ENCODE measurements around the gene TGFB1. TPM values are rescaled to one million over a fixed set of nuclear protein-coding genes. Genes with fewer than 3 reads are reported as not detected.

Gene TGFB1
- total and polyA plus RNA-seq, 2 of the 13 experiments (the other 11 are each of a cell fraction or from before 2014, with no cell fraction given): 4.1 to 5.4 TPM

- TF ChIP-seq ZNF3 (CRISPR knock-in tag; IDR thresholded peaks at IDR 0.05): 0 out of 2 replicates have a peak, but pooled peaks have one; percentile 23
- 0 out of 2 replicates have a peak, but pooled peaks have one; percentile 19 for TF ChIP-seq ZMYM4 (CRISPR knock-in tag; IDR thresholded peaks at IDR 0.05)
- peak; percentile 60; the same call in 1 of the 2 replicates for TF ChIP-seq KDM3A (CRISPR knock-in tag; IDR thresholded peaks at IDR 0.05; ENCODE audit: low read depth)
- TF ChIP-seq CREBL2 (CRISPR knock-in tag; IDR thresholded peaks at IDR 0.05; ENCODE audit: borderline replicate concordance): no peak
- peak; percentile 52 for TF ChIP-seq RBM39 (IDR thresholded peaks at IDR 0.05; ENCODE audit: low read depth, low read length, poor library complexity, severe bottlenecking)
- no peak for TF ChIP-seq NCOR1 (IDR thresholded peaks at IDR 0.05; ENCODE audit: borderline replicate concordance, low read length)
- 0 out of 2 replicates have a peak, but pooled peaks have one; percentile 5 for TF ChIP-seq TOPORS (CRISPR knock-in tag; IDR thresholded peaks at IDR 0.05)
- no peak for TF ChIP-seq ZNF292 (CRISPR knock-in tag; IDR thresholded peaks at IDR 0.05; ENCODE audit: borderline replicate concordance, low read depth)
- peak; percentile 63; the same call in 1 of the 2 replicates for TF ChIP-seq KAT8 (CRISPR knock-in tag; IDR thresholded peaks at IDR 0.05)
- peak; percentile 79 for TF ChIP-seq NKX3-1 (CRISPR knock-in tag; IDR thresholded peaks at IDR 0.05)
- 0 out of 2 replicates have a peak, but pooled peaks have one; percentile 32 for TF ChIP-seq THAP9 (CRISPR knock-in tag; IDR thresholded peaks at IDR 0.05; ENCODE audit: borderline replicate concordance)
- TF ChIP-seq ZBTB4 (CRISPR knock-in tag; IDR thresholded peaks at IDR 0.05; ENCODE audit: borderline replicate concordance): peak; percentile 37; the same call in 1 of the 2 replicates
- no peak for TF ChIP-seq TCF7L2 (IDR thresholded peaks at IDR 0.05; ENCODE audit: low read depth, low read length)
- TF ChIP-seq ZMAT3 (CRISPR knock-in tag; conservative IDR thresholded peaks at IDR 0.05): peak; percentile 62; the same call in 1 of the 2 replicates
- TF ChIP-seq ZFX (CRISPR knock-in tag; IDR thresholded peaks at IDR 0.05; ENCODE audit: low read depth): peak; percentile 72
- no peak for TF ChIP-seq HOXA5 (CRISPR knock-in tag; IDR thresholded peaks at IDR 0.05)
- no peak for TF ChIP-seq SRSF1 (optimal IDR thresholded peaks at IDR 0.05; ENCODE audit: low read depth, low read length)
- 0 out of 2 replicates have a peak, but pooled peaks have one; percentile 26 for TF ChIP-seq HES4 (CRISPR knock-in tag; IDR thresholded peaks at IDR 0.05; ENCODE audit: borderline replicate concordance)
- no peak for TF ChIP-seq NFIC (IDR thresholded peaks at IDR 0.05; ENCODE audit: low read length)
Observed at GRCh38 chr19:41352609-41353465, 885 bp downstream of the TGFB1 start (continued).

Measured in HepG2 (cell line).